PC-9 (cell line): ENCODE measurements around the gene SNF8. TPM values are rescaled to one million over a fixed set of nuclear protein-coding genes. Genes with fewer than 3 reads are reported as not detected.
A peak's percentile ranks its signal among the peaks of the same experiment; 100 is the strongest.
"Not testable (repeated sequence)": the region's sequence is repeated elsewhere in the genome, so short reads cannot be mapped to it uniquely, and the experiment has no call there.

Experiments used
- BruUV-seq: library from RNA; stranded (reverse); fragments of 400-500 nt; replicated peaks from 2 replicates; lab custom pipeline; 2021; lab: Mats Ljungman, UMichigan
- CTCF ChIA-PET: fragments of 300-600 bp; sonication (Branson Sonifier 250); formaldehyde crosslinking; loops from one replicate; lab custom pipeline; 2022; ENCODE audit warnings: antibody characterized with exemption; lab: Charles Lee
- POLR2A ChIA-PET: fragments of 300-600 bp; sonication (Branson Sonifier 250); formaldehyde crosslinking; loops from one replicate; lab custom pipeline; 2022; ENCODE audit warnings: antibody characterized with exemption; ENCODE audit not compliant: unreplicated experiment; lab: Charles Lee
- DNase-seq, 2 experiments: peaks; one replicate each; pipeline versions ENCODE4 v3.0.0 to v3.0.0-alpha.2; 2015 to 2022; ENCODE audit warnings: mixed read lengths in 1 of 2
- H2AFZ ChIP-seq: fragments of 200-600 bp; sonication (generic); 2 replicates; pipeline ENCODE4 v1.8.1; 2017; ENCODE audit warnings: antibody characterized with exemption
- H3F3A ChIP-seq: fragments of 200-600 bp; sonication (generic); 2 replicates; pipeline ENCODE4 v1.8.1; 2017; ENCODE audit warnings: antibody characterized with exemption, mild to moderate bottlenecking, low read depth; ENCODE audit not compliant: insufficient read depth
- H3K27ac ChIP-seq: fragments of 200-600 bp; sonication (generic); 2 replicates; pipeline ENCODE4 v1.6.1; 2016; ENCODE audit warnings: mixed run types
- H3K27me3 ChIP-seq: fragments of 200-600 bp; sonication (generic); 2 replicates; pipeline ENCODE4 v1.6.1; 2016; ENCODE audit warnings: low read depth, mixed run types; ENCODE audit not compliant: insufficient read depth
- H3K36me3 ChIP-seq: fragments of 200-600 bp; sonication (generic); 2 replicates; pipeline ENCODE4 v1.6.1; 2016; ENCODE audit warnings: low read depth, mixed run types
- H3K4me1 ChIP-seq: fragments of 200-600 bp; sonication (generic); replicated peaks from 2 replicates; pipeline ENCODE4 v1.6.1; 2016; ENCODE audit warnings: mixed run types; ENCODE audit not compliant: insufficient read depth
- H3K4me2 ChIP-seq: fragments of 200-600 bp; sonication (generic); 2 replicates; pipeline ENCODE4 v1.6.1; 2017; ENCODE audit warnings: mixed run types
- H3K4me3 ChIP-seq: fragments of 200-600 bp; sonication (generic); 2 replicates; pipeline ENCODE4 v1.6.1; 2016; ENCODE audit warnings: mixed run types
- H3K79me2 ChIP-seq: fragments of 200-600 bp; sonication (generic); 2 replicates; pipeline ENCODE4 v1.6.1; 2017; ENCODE audit warnings: low read depth, mixed run types
- H3K9me2 ChIP-seq: fragments of 200-600 bp; sonication (generic); 2 replicates; pipeline ENCODE4 v1.8.1; 2017; ENCODE audit warnings: mild to moderate bottlenecking; ENCODE audit not compliant: insufficient read depth
- H3K9me3 ChIP-seq: fragments of 200-600 bp; sonication (generic); 2 replicates; pipeline ENCODE4 v1.8.1; 2016; ENCODE audit warnings: low read depth; ENCODE audit not compliant: insufficient read depth
- H4K20me1 ChIP-seq: fragments of 200-600 bp; sonication (generic); 2 replicates; pipeline ENCODE4 v1.8.1; 2017; ENCODE audit not compliant: insufficient read depth
- CTCF ChIP-seq: fragments of 200-600 bp; sonication (generic); conservative IDR thresholded peaks from 2 replicates; pipeline ENCODE4 v1.6.1; 2017; ENCODE audit warnings: mixed run types, antibody characterized with exemption, mild to moderate bottlenecking, moderate library complexity
- EZH2 ChIP-seq: fragments of 200-600 bp; sonication (generic); IDR thresholded peaks from 2 replicates; pipeline ENCODE4 v1.8.0; 2017; ENCODE audit warnings: antibody characterized with exemption, low read depth
- intact Hi-C: fragments of 100-400 bp; cut with micrococcal nuclease; formaldehyde crosslinking; loops from one replicate; pipeline ENCODE4 v1.10.0; 2022; ENCODE audit not compliant: unreplicated experiment
- total RNA-seq: library from RNA; stranded (reverse); gene quantifications from 2 replicates; pipeline ENCODE4 v1.2.3, GENCODE V29; 2021

The SNF8 gene
- total RNA-seq, 1 experiment from 2014 or later = 103 TPM

- CTCF ChIA-PET = interaction anchor here (0.8 kb wide), 1 partner anchor 76 kb away, joined by 3 read pairs; no protein-coding TSS in a partner anchor
- intact Hi-C loops = loop anchor here (5.0 kb wide), 1 partner anchor 44 kb away; the partner anchor contains the start of gene IGF2BP1
- Histone ChIP-seq H3K4me1 (peaks cover 5% of the 10 kb centered on the region), H2AFZ (no peak overlapping the region), H4K20me1 (no peaks in the 10 kb centered on the region), H3K27me3 (no peaks in the 10 kb centered on the region), H3F3A (peaks cover 13% of the 10 kb centered on the region; the same call in 1 of the 2 replicates), H3K36me3 (no peaks in the 10 kb centered on the region), H3K4me3 (no peak overlapping the region), H3K79me2 (no peaks in the 10 kb centered on the region), H3K27ac (no peak overlapping the region), H3K9me2 (no peaks in the 10 kb centered on the region), H3K9me3 (no peaks in the 10 kb centered on the region), H3K4me2 (no peak overlapping the region)
- DNase-seq = no peak
- TF ChIP-seq CTCF = no peak
- no peak for TF ChIP-seq EZH2
- POLR2A ChIA-PET = no interaction called here
- BruUV-seq = no TSS peak
Measured at GRCh38 chr17:48952904-48953303, 8.3 kb upstream of the SNF8 start.

GRCh38 chr17:48951572-48951971 is 6.9 kb upstream of the SNF8 start:
- H3K79me2 ChIP-seq = no peaks in the 10 kb centered on the region
- H3K4me3 ChIP-seq = no peak overlapping the region
- no peak for DNase-seq
- H3K9me3 ChIP-seq = no peaks in the 10 kb centered on the region
- no TSS peak for BruUV-seq
- H3K36me3 ChIP-seq = no peaks in the 10 kb centered on the region
- H3K9me2 ChIP-seq = no peaks in the 10 kb centered on the region
- H3K4me1 ChIP-seq = peaks cover 5% of the 10 kb centered on the region
- no peak overlapping the region for H2AFZ ChIP-seq
- H3K27ac ChIP-seq = no peak overlapping the region
- H3K27me3 ChIP-seq = no peaks in the 10 kb centered on the region
- ChIA-PET CTCF (no interaction called here), POLR2A (no interaction called here)
- H3K4me2 ChIP-seq = no peak overlapping the region
- peaks cover 13% of the 10 kb centered on the region; the same call in 1 of the 2 replicates for H3F3A ChIP-seq
- intact Hi-C loops = loop anchor here (5.0 kb wide), 1 partner anchor 46 kb away; the partner anchor contains the start of gene IGF2BP1
- H4K20me1 ChIP-seq = no peaks in the 10 kb centered on the region
- TF ChIP-seq CTCF (no peak), EZH2 (no peak)

- ChIA-PET CTCF (interaction anchor here (0.7 kb wide), 1 partner anchor 53 kb away, joined by 4 read pairs; the partner anchor contains the start of gene ATP5MC1), POLR2A (interaction anchor here (0.6 to 1.4 kb wide), 2 partner anchors 53 to 1757 kb away, joined by 14 read pairs; partner anchors contain the start of gene ATP5MC1)
- peak overlapping the region; percentile 86 for H3K27ac ChIP-seq
- H3K4me2 ChIP-seq = peak overlapping the region; percentile 97
- intact Hi-C loops = loop anchor here (2.0 kb wide), 1 partner anchor 52 kb away; the partner anchor contains the start of gene ATP5MC1
- BruUV-seq, H3K9me2 ChIP-seq, H3K27me3 ChIP-seq, H3K9me3 ChIP-seq, DNase-seq, H4K20me1 ChIP-seq, H3K36me3 ChIP-seq: not testable (repeated sequence)
- peaks cover 28% of the 10 kb centered on the region for H3K79me2 ChIP-seq
- peaks cover 11% of the 10 kb centered on the region for H3K4me1 ChIP-seq
- peak overlapping the region; percentile 99 for H2AFZ ChIP-seq
- H3F3A ChIP-seq = peaks cover 18% of the 10 kb centered on the region; the same call in 1 of the 2 replicates
- peak overlapping the region; percentile 67 for H3K4me3 ChIP-seq
Measured at GRCh38 chr17:48945261-48945651, 614 bp upstream of the SNF8 start.

GRCh38 chr17:48933035-48933434 is 11.6 kb downstream of the SNF8 start:
- no peaks in the 10 kb centered on the region for H3K9me3 ChIP-seq
- ChIA-PET POLR2A (no interaction called here), CTCF (no interaction called here)
- H3K4me2 ChIP-seq = no peak overlapping the region
- H3K9me2 ChIP-seq = no peaks in the 10 kb centered on the region
- no peak overlapping the region for H3K4me3 ChIP-seq
- no peak for DNase-seq
- no peak overlapping the region for H3K27ac ChIP-seq
- intact Hi-C loops = no loop called here
- H2AFZ ChIP-seq = no peak overlapping the region
- no peaks in the 10 kb centered on the region for H3K4me1 ChIP-seq
- peaks cover 62% of the 10 kb centered on the region for H3F3A ChIP-seq
- H3K27me3 ChIP-seq = no peaks in the 10 kb centered on the region
- H4K20me1 ChIP-seq = peaks cover 8% of the 10 kb centered on the region; the same call in 1 of the 2 replicates
- H3K36me3 ChIP-seq = peaks cover 49% of the 10 kb centered on the region
- H3K79me2 ChIP-seq = no peaks in the 10 kb centered on the region
- no TSS peak for BruUV-seq
- TF ChIP-seq CTCF (no peak), EZH2 (no peak)
